Stimulated activated CD4-positive, alpha-beta T cell treated with anti-CD3 and anti-CD28 coated beads, Interleukin-12 subunit alpha, Interleukin-12 subunit beta, amount 100 ng/mL, for 24 hours (primary cell): Measurements from ENCODE around the gene PRDX4.
"Not testable (repeated sequence)": the region's sequence is repeated elsewhere in the genome, so short reads cannot be mapped to it uniquely, and the experiment has no call there.

Experiments
- DNase-seq, 2 experiments: peaks; one replicate each; pipeline ENCODE4 v3.0.0-alpha.2; 2020; ENCODE audit warnings: low read depth in 2 of 2

PRDX4 gene

DNA sequence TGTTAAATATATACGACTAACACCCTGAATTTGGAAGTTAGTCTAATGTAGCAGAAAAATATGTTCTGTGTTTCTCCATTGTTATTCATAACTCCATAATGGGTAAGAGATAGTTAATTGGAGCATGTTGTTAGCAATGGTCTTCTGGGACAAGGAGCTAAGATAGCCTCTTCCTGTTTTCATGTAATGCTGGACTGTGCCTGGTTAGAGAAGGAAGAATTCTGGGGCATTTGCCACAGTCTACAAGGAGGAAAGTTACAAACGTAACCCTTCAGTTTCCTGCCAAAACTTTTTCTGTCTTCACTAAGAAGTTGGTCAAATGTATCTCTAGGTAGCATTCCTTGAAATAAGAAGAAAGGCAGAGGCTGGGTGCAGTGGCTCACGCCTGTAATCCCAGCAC is 5.8 kb downstream of the PRDX4 start:
- DNase-seq, result no peak

DNA sequence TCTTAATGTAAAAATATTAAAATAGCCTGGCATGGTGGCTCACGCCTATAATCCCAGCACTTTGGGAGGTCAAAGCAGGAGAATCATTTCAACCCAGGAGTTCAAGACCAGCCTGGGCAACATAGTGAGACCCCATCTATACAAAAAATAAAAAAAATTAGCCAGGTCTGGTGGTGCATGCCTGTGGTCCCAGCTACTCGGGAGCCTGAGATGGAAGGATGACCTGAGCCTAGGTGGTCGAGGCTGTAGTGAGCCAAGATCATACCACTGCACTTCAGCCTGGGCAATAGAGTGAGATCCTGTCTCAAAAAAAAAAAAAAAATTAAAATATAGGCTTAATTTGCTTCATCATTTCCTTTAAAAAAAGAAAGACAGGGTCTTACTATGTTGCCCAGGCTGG is 9.2 kb downstream of the PRDX4 start:
- not testable (repeated sequence) for DNase-seq

DNA sequence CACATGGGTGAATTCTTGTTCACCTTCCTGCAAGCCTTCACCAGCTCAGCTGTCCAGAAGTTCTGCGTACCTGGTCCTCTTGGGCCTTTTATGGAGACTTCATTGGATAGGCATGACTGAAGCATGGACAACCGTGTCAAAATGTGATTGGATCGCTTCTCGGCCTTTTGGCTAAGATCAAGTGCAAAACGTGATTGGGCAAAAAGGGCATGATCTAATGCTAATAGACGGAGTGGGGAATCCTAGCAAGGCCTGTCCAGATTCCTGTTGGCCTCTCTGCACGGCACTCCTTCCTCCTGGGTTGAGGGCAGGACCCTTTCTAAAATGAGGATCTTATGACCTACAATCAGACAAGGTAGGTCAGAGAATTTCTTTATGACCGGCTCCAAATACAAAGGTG is 24.9 kb downstream of the PRDX4 start:
- DNase-seq, result no peak

DNA sequence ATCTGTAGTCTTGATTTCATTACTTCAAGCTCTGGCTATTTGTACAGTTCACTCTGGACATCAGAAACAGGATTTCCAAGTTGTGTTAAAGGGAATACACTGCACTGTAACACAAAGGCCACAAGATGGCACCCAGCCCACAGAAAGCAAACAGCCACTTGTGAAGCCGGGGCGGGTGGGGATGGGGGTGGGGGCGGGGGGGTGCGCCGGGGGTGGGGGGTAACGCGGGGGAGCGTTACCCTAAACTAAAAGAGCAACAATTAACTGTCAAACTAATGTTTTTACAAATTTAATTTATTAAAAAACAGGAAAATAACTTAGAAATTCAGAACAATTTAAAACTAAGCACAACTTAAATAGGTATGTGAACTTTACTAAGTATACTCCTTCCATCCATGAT is 27.3 kb downstream of the PRDX4 start:
- DNase-seq, result peak; percentile 2 to 4

DNA sequence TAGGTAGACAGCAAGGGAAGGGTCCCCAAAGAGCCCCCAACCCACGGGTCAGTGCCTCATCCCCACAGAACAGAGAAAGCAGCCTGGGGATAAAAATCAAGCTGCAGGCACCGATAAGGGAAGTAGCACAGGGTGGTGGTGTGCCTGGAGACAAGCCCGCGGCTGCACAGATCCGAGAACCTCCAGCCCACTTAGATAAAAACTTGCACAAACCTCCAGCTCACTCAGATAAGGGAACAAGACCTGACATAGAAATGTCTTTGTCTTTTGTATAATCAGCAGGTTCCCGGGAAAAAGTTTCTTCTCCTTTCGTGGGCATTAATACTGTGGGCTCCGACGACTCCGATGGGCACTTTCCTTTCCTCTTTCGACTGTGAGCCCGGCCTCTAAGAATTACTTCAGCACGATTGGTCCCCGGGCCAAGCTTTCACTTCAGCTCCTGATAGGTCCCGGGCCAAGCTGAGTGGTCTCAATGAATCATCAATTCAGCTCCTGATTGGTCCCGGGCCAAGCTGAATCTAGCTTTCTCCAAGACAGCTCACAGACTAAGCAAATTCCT is 32.4 kb downstream of the PRDX4 start:
- DNase-seq, result no peak

DNA sequence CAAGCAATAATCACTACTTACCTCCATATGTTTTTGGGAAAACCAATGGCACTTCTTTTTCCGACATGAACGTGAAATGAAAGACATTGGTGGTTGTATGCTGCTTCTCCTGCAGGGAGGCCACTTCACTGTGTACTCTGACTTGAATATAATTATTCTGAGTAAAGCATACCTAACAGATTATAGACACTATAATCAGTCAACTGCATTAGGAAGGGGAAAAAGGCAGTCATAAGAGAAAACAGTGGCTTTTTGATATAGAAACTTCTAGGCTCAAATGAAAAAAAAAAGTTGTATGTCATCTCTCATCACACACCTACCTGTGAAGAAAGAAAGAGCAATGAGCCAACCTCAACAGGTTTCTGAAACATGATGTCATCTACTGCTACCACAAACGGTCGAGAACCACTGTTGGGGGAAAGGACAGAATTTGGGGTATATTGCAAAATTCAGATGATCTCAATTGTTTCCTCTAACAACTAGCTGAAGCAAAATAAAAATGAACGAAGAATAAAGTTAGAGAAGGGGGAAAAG is 37.4 kb downstream of the PRDX4 start:
- DNase-seq, result no peak

DNA sequence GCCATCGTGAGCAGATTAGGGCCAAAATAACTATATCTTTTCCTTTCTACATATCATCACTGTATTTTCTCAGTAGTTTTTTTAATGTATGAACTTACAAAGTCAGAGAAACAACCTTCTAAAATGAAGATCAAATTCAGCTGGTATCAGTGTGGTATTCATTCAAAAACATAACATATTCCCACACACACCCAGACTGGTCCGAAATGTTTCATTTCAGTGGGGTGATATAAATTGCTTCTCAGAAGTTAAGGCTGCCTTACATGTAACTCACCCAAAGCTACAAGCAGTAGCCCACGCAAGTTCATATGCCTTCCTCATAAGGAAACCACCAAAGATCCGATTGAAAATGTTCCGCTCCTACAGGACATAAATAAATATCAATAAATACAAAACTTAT is 37.9 kb downstream of the PRDX4 start:
- no peak for DNase-seq

DNA sequence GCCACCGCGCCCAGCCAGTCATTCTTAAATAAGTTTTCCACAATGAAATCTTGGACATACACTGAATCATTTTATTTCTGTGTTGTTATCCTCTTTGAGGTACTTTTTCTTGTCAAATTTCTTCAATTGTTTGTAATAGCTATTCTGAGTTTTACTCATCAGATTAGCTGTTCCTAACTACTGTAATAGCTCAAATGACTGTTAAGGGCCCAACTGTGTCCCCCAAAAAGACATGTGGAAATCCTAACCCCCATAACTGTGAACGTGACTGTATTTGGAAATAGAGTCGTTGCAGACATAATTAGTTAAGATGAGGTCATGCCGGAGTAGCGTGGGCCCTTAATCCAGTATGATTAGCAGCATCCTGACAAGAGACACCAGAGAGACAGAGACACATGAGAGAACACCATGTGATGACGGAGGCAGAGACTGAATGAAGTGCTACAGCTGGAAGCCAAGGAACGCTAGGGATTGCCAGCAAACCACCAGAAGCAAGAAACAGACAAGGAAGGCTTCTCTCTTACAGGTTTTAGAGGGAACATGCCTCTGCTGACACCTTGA is 52.9 kb downstream of the PRDX4 start:
- no peak for DNase-seq

DNA sequence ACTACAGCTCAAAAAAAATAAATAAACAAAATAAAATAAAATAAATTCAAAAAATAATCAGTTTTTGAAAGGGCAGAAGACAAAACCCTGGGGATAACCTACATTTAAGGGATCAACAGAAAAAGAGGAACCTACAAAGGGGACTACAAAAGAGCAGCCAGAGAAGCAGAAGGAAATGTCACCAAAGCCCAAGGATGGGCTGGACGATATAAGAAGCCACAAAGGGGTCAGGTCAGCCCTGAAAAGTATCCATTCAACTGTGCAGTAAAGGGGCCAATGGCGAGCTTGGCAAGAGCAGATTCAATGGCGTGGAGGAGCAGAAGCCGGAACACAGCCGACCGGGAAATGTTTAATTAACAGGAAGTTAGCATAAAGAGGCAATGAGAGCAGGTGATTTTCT is 58.9 kb downstream of the PRDX4 start:
- no peak for DNase-seq

DNA sequence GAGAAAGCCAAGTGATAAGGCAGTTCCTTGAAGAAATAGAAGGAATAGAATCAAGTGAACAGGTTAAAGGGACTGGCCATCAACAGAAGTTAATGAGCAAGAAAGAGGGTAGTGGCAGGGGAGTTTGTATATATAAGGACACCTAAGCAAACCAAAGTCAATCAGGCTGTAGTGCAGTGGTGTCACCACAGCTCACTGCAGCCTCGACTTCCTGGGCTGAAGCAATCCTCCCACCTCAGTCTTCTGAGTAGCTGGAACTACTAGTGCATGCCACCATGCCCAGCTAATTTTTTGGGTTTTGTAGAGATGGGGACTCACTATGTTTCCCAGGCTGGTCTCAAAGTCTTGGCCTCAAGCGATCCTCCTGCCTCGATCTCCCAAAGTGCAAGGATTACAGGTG is 59.9 kb downstream of the PRDX4 start:
- DNase-seq, result no peak

DNA sequence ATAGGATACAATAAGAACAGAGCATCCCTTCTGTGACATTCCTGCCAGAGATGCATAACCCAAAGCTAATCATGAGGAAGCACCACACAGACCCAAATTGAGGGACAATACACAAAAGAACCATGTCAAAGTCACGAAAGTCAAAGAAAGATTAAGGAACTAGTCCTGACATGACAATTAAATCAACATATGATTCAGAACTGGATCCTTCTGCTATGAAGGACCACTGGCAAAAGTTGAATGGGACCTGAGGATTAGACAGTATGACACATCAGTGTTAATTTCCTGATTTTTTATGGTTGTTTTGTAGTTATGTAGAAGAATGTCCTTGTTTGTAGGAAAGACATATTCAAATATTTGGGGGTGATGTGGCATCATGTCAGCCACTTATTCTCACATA is 61.9 kb downstream of the PRDX4 start:
- DNase-seq, result no peak

DNA sequence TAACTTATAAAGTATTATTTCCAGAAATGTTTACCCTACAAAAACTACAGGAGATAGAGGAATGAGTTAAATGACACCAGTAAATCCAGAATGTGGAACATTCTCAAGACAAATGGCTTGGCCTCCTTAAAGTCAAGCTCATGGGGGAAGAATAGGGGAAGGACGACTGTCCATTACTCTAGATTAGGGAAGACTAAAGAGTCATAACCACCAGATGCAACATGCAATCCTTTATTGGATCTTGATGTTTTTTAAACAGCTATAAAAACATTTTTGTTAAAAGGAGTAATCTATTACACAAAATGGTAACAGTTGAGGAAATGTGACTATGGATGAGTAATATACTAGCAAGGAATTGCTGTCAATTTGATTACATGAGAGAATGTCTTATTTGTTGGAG is 64.7 kb downstream of the PRDX4 start:
- no peak for DNase-seq

DNA sequence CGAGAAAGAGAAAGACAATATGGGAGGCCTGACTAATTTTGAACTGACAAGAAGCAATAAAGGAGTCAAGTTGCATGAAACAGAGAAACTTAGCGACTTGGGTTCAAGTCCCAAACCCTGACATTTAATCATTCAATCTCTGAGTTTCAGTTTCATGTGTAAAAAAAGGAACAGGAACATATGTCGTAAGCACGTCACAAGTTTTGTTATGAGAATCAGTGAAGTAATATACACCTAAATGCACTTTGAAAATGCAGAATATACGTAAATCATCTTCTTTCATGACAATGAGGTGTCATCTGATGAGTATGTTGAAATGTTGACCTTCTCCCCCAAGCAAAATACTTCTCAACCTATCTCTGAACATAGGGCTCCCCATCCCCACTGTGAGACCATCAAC is 65.4 kb downstream of the PRDX4 start:
- no peak for DNase-seq
